Aorta (tissue), 5 donors: ENCODE measurements around the gene ATP9B. TPM values are rescaled to one million over a fixed set of nuclear protein-coding genes. Genes with fewer than 3 reads are reported as not detected.

Experiments used
- ATAC-seq: fragments of 200-7000 bp; cut with Tn5 transposase; one replicate; pipeline ENCODE4 v1.9.1; 2022; ENCODE audit warnings: moderate library complexity; ENCODE audit not compliant: low FRiP score
- DNase-seq, 2 donors: peaks; one replicate each; pipeline ENCODE4 v3.0.0-alpha.2; 2020
- H3K27ac ChIP-seq, 2 donors: one replicate each; pipeline ENCODE4 v1.5.1; 2013; ENCODE audit warnings: low read length in 2 of 2, mild to moderate bottlenecking in 2 of 2, moderate library complexity in 2 of 2, control low read depth in 1 of 2, inconsistent platforms in 1 of 2, low read depth in 1 of 2
- H3K27me3 ChIP-seq, 2 donors: one replicate each; pipeline ENCODE4 v1.6.1; 2013; ENCODE audit warnings: control low read depth in 1 of 2, low read length in 1 of 2, mild to moderate bottlenecking in 1 of 2, moderate library complexity in 1 of 2; ENCODE audit not compliant: insufficient read depth in 2 of 2, control insufficient read depth in 1 of 2
- H3K36me3 ChIP-seq, 2 donors: one replicate each; pipeline ENCODE4 v1.6.1; 2013; ENCODE audit warnings: control low read depth in 1 of 2, low read length in 1 of 2, mild to moderate bottlenecking in 1 of 2; ENCODE audit not compliant: insufficient read depth in 2 of 2, control insufficient read depth in 1 of 2
- H3K4me1 ChIP-seq, 2 donors: one replicate each; pipeline ENCODE4 v1.6.1; 2013; ENCODE audit warnings: low read length in 2 of 2, control low read depth in 1 of 2, mild to moderate bottlenecking in 1 of 2, moderate library complexity in 1 of 2; ENCODE audit not compliant: insufficient read depth in 2 of 2, control insufficient read depth in 1 of 2
- H3K4me3 ChIP-seq, 2 donors: one replicate each; pipeline ENCODE4 v1.5.1; 2013; ENCODE audit warnings: low read length in 2 of 2, control low read depth in 1 of 2, mild to moderate bottlenecking in 1 of 2
- H3K9me3 ChIP-seq: one replicate; pipeline ENCODE4 v1.6.1; 2013; ENCODE audit warnings: mild to moderate bottlenecking, low read length; ENCODE audit not compliant: control insufficient read depth
- WGBS, 2 donors: extraction: QIAGEN DNeasy Blood & Tissue Kit; methylation state at CpG; one replicate each; pipeline ENCODE4 v1.1.7; 2013; 5-methylcytosine and 5-hydroxymethylcytosine counted together
- intact Hi-C, 2 donors: fragments of 100-400 bp; cut with DNase I; formaldehyde crosslinking; loops; one replicate each; pipeline versions ENCODE4 v1.14.2 to v1.15.0; 2022
- polyA plus RNA-seq, 2 donors: library from polyadenylated mRNA; stranded (reverse); fragments of 200-250 nt; gene quantifications; one replicate each; pipeline ENCODE4 v1.2.3, GENCODE V29; 2013
- total RNA-seq, 2 donors: library from RNA; stranded (reverse); fragmentation: NEBNext Ultra II Directional; extraction: Animal tissue kit (Norgen Biotek cat#: 25700); gene quantifications; one replicate each; pipeline ENCODE4 v1.2.1, GENCODE V29; 2021
- donor health status: healthy with polysubstance abuse.
- donor health status: Bipolar disorder and iron deficiency.
- donor health status: DM: no; HTN: no; CAD: no.
- donor health status: DM: no; HTN: no; CAD: no.
- donor health status: DM: yes; HTN: yes; CAD: no.

The ATP9B gene
- total and polyA plus RNA-seq, 4 donors = 2.3 to 55.3 (median 30.5) TPM

DNA sequence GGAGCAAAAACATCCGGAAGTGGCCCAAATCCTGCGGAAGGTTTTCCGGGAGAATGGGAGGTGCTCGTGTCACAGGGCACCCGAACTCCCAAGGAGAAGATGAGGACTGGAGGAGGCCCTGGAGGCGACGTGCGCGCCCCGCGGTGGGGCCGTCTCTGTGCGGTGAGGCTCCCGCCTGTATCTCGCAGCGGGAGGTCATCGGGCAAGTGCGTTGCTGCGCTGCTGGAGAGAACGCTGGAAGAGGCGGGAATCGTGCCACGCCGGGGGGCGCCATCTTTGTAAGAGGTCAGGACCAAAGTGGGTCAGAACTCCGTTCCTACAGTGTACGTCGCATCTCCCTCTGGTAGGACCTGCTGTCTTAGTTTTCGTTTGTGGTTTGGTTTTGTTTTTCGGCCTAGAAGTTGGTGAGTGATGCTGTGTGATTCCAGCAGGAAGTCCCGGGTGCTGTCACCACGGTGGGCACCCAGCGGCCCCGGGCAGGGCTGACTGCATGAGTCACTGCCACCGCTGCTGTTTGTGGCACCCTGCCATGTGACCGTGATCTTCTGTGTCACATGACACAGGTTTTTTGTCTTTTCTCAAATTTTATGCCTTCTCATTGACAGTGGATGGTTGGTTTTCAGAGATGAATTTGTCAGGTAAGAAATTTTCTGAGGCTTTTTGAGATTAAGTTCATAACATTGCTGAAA, 21.5 kb upstream of the ATP9B start:
- intact Hi-C loops = no loop called here
- Histone ChIP-seq H3K9me3 (peaks cover 3% of the 10 kb centered on the region), H3K27ac (no peak overlapping the region), H3K4me3 (no peak overlapping the region), H3K36me3 (no peaks in the 10 kb centered on the region), H3K4me1 (no peaks in the 10 kb centered on the region), H3K27me3 (no peaks in the 10 kb centered on the region)
- no peak for ATAC-seq
- no peak for DNase-seq
- WGBS, 2 donors = 89 to 90% methylated on average over 36 of the region's 36 CpGs

DNA sequence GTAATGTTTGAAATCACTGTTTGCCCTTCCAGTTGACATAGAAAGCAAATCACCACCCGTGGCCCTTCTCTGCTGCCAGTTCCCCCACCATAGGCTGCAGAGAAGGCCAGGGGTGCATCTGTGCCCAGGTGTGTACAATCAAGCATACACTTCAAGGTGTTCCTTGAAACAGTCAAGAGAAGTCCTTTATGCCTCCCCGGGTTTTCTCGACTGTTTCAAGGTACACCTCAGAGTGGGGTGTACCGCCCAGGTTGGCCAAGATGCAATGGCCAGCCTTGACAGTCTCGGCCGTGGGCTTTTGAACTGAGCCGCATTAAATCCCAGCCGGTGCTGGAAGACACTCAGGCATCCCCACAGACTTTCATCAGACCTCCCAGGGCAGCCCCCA, 21.0 kb upstream of the ATP9B start:
- DNase-seq (no peak), ATAC-seq (peak; percentile 7)
- intact Hi-C loops = no loop called here
- H3K27ac ChIP-seq = no peak overlapping the region
- no peaks in the 10 kb centered on the region for H3K27me3 ChIP-seq
- 87 to 89% methylated on average over 8 of the region's 8 CpGs for WGBS, 2 donors
- H3K4me1 ChIP-seq = no peaks in the 10 kb centered on the region
- peaks cover 3% of the 10 kb centered on the region for H3K9me3 ChIP-seq
- no peak overlapping the region for H3K4me3 ChIP-seq
- no peaks in the 10 kb centered on the region for H3K36me3 ChIP-seq

DNA sequence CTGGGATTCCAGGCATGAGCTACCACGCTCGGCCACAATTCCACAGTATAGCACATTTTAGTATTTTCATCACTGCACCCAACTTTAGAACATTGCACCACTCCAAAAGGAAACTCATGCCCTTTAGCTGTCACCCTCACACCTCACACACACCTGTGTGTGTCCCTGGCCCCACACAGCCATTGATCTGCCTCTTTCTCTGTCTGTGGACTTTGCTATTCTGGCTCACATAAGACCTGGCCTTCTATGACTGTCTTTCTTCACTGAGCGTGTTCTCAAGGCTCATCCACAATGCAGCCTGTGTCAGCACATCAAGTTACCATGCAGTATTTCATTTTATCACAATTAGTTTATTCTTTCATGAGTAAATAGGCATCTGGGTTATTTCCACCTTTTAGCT, 19.7 kb upstream of the ATP9B start:
- Histone ChIP-seq H3K27ac (no peak overlapping the region), H3K4me1 (no peaks in the 10 kb centered on the region), H3K27me3 (peaks cover 0 to 1% of the 10 kb centered on the region in 2 donors), H3K36me3 (no peaks in the 10 kb centered on the region), H3K9me3 (peaks cover 3% of the 10 kb centered on the region), H3K4me3 (no peak overlapping the region)
- ATAC-seq = no peak
- WGBS, 2 donors = 91 to 95% methylated on average over 3 of the region's 3 CpGs
- DNase-seq = no peak
- intact Hi-C loops = no loop called here

DNA sequence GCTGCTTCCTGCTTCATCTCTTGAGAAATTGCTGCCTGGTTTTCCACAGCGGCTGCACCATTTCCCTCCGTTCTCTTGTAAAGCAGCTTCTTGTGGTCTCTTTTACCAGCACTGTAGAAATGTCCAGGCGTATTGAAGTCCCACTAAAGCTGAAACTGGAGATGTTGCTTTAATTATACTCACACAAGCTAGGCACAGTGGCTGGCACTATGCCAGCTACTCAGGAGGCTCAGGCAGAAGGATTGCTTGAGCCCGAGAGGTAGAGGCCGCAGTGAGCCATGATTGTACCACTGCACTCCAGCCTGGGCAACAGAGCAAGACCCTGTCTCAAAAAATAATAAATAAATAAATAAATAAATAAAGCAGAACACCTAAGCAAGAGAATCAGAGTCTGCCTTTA, 19.2 kb upstream of the ATP9B start:
- Histone ChIP-seq H3K27me3 (peaks cover 0 to 2% of the 10 kb centered on the region in 2 donors), H3K36me3 (no peaks in the 10 kb centered on the region), H3K4me3 (no peak overlapping the region), H3K27ac (no peak overlapping the region), H3K9me3 (peaks cover 3% of the 10 kb centered on the region), H3K4me1 (no peaks in the 10 kb centered on the region)
- DNase-seq (no peak), ATAC-seq (no peak)
- WGBS, 2 donors = 76 to 83% methylated on average over 5 of the region's 5 CpGs
- intact Hi-C loops = no loop called here

DNA sequence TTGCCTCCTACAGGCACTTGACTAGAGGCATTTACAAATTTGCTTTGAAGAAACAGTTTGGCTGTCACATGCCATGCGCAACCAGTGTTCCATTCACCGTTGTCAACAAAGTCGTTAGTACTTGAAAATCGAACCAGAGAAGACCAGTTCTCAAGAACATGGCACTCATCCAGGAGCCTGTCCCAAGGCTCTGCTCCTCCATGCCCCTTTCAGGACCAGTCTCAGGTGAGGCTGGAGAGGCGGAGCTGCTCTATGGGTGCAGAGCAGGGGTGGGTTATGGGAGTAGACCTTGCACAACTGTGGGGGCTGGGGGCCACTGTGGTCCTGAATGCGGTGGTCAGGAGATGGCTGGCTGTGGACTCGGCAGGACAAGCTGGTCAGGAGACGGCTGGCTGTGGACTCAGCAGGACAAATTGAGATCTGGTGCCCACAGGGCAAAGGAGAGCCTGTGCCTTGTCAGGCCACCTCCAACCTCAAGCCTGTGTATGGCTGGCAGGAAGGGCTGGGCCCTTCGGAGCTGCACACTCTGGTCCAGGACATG, 12.3 kb upstream of the ATP9B start:
- no peak for DNase-seq
- 90 to 91% methylated on average over 9 of the region's 9 CpGs for WGBS, 2 donors
- H3K4me3 ChIP-seq = no peak overlapping the region
- no peak overlapping the region for H3K27ac ChIP-seq
- intact Hi-C loops = no loop called here
- H3K4me1 ChIP-seq = no peaks in the 10 kb centered on the region
- peaks cover 0 to 3% of the 10 kb centered on the region in 2 donors for H3K27me3 ChIP-seq
- no peak for ATAC-seq
- H3K9me3 ChIP-seq = peaks cover 3% of the 10 kb centered on the region
- H3K36me3 ChIP-seq = no peaks in the 10 kb centered on the region

DNA sequence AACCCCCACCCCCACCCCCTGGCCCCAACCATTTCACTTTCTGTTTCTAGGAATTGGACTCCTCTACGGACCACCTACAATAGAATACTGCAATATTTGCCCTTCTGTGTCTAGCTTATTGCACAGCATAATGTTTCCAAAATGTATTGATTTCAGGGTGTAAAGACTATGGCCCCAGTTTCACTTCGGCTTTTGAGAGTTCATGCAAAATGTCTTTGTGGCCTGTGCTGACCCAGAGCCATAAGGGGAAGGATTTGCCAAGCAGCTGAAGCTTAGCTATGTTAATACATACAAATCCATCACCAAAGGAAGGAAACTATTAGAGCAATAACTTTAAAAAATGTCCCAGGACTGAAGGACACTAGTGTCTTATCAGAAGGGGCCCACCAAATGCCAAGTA, 11.2 kb upstream of the ATP9B start:
- 44 to 64% methylated on average over 2 of the region's 2 CpGs for whole genome bisulfite sequencing, 2 donors
- no peak for DNase-seq

DNA sequence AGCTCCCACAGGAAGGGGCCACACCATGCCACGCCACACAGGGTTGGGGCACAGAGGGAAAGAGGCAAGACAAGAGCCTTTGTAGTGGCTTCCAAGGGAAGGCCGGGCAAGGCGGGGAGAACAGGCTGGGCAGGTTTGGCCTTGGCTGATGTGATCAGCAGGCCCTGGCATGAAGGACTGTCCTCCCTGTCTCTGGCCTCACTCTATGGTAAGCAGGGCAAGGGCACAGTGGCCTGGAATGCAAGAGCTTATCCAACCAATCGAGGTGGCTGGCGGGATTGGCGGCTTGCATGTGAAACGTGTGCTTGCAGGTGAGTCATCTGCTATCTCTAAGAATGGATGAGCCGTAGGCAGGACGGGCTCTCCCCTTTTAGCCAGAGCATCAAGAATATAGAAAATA, 6.4 kb upstream of the ATP9B start:
- no peaks in the 10 kb centered on the region for H3K27me3 ChIP-seq
- 86 to 90% methylated on average over 9 of the region's 9 CpGs for WGBS, 2 donors
- no peak for ATAC-seq
- H3K27ac ChIP-seq = no peak overlapping the region
- H3K36me3 ChIP-seq = no peaks in the 10 kb centered on the region
- DNase-seq = no peak
- no peak overlapping the region for H3K4me3 ChIP-seq
- H3K9me3 ChIP-seq = no peaks in the 10 kb centered on the region
- intact Hi-C loops = loop anchor here (10.0 kb wide), 2 partner anchors 182 to 612 kb away; partner anchors contain the start of gene CTDP1 (in 1 of the 2)
- no peaks in the 10 kb centered on the region for H3K4me1 ChIP-seq

More for the DNA sequence above, 11.2 kb upstream of the ATP9B start:
- Histone ChIP-seq H3K27ac (no peak overlapping the region), H3K4me3 (no peak overlapping the region), H3K4me1 (no peaks in the 10 kb centered on the region), H3K9me3 (peaks cover 3% of the 10 kb centered on the region), H3K27me3 (peaks cover 0 to 3% of the 10 kb centered on the region in 2 donors), H3K36me3 (no peaks in the 10 kb centered on the region)
- ATAC-seq = no peak
- intact Hi-C loops = no loop called here

DNA sequence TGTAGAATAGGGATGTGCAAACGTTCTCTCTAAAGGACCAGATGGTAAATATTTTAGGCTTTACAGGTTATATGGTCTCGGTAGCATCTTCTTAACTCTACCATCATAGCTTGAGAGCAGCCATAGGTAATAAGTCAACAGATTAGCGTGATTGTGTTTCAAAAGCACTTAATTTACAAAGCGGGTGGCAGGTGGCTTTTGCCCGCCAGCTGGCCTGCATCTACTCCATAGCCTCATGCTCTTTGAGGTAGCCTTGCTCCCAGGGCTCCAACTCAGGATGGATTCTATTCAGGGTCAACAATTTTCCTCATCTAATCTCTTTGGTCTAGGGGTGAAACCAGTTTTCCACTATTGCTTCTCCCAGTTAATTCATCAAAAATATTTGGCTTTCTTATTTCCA, 5.0 kb upstream of the ATP9B start:
- Histone ChIP-seq H3K27me3 (no peaks in the 10 kb centered on the region), H3K27ac (no peak overlapping the region), H3K36me3 (no peaks in the 10 kb centered on the region), H3K4me1 (no peaks in the 10 kb centered on the region), H3K9me3 (no peaks in the 10 kb centered on the region), H3K4me3 (no peak overlapping the region)
- intact Hi-C loops = loop anchor here (10.0 kb wide), 2 partner anchors 181 to 611 kb away; partner anchors contain the start of gene CTDP1 (in 1 of the 2)
- ATAC-seq = no peak
- WGBS, 2 donors = 85% methylated on average over 5 of the region's 5 CpGs
- DNase-seq = no peak

DNA sequence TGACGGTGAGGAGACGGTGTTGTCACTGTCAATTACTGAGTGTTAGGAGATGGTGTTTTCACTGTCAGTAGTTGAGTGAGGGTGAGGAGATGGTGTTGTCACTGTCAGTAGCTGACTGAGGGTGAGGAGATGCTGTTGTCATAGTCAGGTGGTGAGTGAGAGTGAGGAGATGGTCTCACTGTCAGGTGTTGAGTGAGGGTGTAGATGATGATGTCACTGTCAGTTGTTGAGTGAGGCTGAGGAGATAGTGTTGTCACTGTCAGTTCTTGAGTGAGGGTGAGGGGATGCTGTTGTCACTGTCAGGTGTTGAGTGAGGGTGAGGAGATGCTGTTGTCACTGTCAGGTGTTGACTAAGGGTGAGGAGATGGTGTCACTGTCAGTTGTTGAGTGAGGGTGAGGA, 3.4 kb upstream of the ATP9B start:
- WGBS, 2 donors = 86 to 90% methylated on average over 2 of the region's 2 CpGs

More for the DNA sequence above, 3.4 kb upstream of the ATP9B start:
- Histone ChIP-seq H3K4me3 (no peak overlapping the region), H3K27ac (no peak overlapping the region), H3K27me3 (no peaks in the 10 kb centered on the region), H3K4me1 (no peaks in the 10 kb centered on the region), H3K36me3 (no peaks in the 10 kb centered on the region), H3K9me3 (no peaks in the 10 kb centered on the region)
- intact Hi-C loops = loop anchor here (5.0 to 10.0 kb wide), 3 partner anchors 179 to 609 kb away; partner anchors contain the start of gene CTDP1 (in 1 of the 2)
- DNase-seq (no peak), ATAC-seq (no peak)
